Neutrophil (primary cell): ENCODE results near the gene ADAMTS20.
"Not testable (repeated sequence)": the region's sequence is repeated elsewhere in the genome, so short reads cannot be mapped to it uniquely, and the experiment has no call there.

Source experiments
- H3K27ac ChIP-seq: fragments of 200-600 bp; sonication (generic); 2 replicates; pipeline ENCODE4 v1.5.1; 2016; ENCODE audit warnings: mild to moderate bottlenecking, moderate library complexity
- H3K27me3 ChIP-seq: fragments of 200-600 bp; sonication (generic); 2 replicates; pipeline ENCODE4 v1.6.0; 2016; ENCODE audit warnings: mild to moderate bottlenecking
- H3K36me3 ChIP-seq: fragments of 200-600 bp; sonication (generic); 2 replicates; pipeline ENCODE4 v1.5.1; 2017
- H3K4me1 ChIP-seq, 2 experiments: fragments of 200-600 bp in 1 of 2; sonication (generic) in 1 of 2; 1 replicate in 1 of 2; 2 replicates in 1 of 2; pipeline versions ENCODE4 v1.5.1 to v1.6.1; 2013 to 2016; ENCODE audit warnings: low read depth in 1 of 2, low read length in 1 of 2, mild to moderate bottlenecking in 1 of 2, moderate library complexity in 1 of 2; ENCODE audit not compliant: control insufficient read depth in 1 of 2, insufficient read depth in 1 of 2
- H3K4me3 ChIP-seq, 2 experiments: fragments of 200-600 bp in 1 of 2; sonication (generic) in 1 of 2; 1 replicate in 1 of 2; 2 replicates in 1 of 2; pipeline ENCODE4 v1.5.1; 2013 to 2016; ENCODE audit warnings: low read depth in 1 of 2, low read length in 1 of 2, mild to moderate bottlenecking in 1 of 2, moderate library complexity in 1 of 2
- H3K9me3 ChIP-seq: fragments of 200-600 bp; sonication (generic); 2 replicates; pipeline ENCODE4 v1.5.1; 2016
- CTCF ChIP-seq: fragments of 200-600 bp; sonication (generic); IDR thresholded peaks from 2 replicates; pipeline ENCODE4 v1.5.1; 2016; ENCODE audit warnings: antibody characterized with exemption

ADAMTS20 gene

GRCh38 chr12:43362910-43363694, 188.9 kb downstream of the ADAMTS20 start:
- no peak overlapping the region for H3K27ac ChIP-seq

GRCh38 chr12:43361031-43361710, 190.8 kb downstream of the ADAMTS20 start:
- no peaks in the 10 kb centered on the region for H3K4me1 ChIP-seq
- TF ChIP-seq CTCF, result no peak
- no peaks in the 10 kb centered on the region for H3K36me3 ChIP-seq
- no peak overlapping the region for H3K4me3 ChIP-seq
- H3K27me3 ChIP-seq, result no peaks in the 10 kb centered on the region
- H3K9me3 ChIP-seq, result no peaks in the 10 kb centered on the region
- no peak overlapping the region for H3K27ac ChIP-seq

More at GRCh38 chr12:43362910-43363694, 188.9 kb downstream of the ADAMTS20 start:
- Histone ChIP-seq H3K36me3 (no peaks in the 10 kb centered on the region), H3K4me3 (no peak overlapping the region), H3K27me3 (no peaks in the 10 kb centered on the region), H3K4me1 (no peaks in the 10 kb centered on the region), H3K9me3 (no peaks in the 10 kb centered on the region)
- no peak for TF ChIP-seq CTCF

- H3K36me3 ChIP-seq, H3K9me3 ChIP-seq, H3K4me3 ChIP-seq, H3K27me3 ChIP-seq, H3K27ac ChIP-seq, H3K4me1 ChIP-seq: not testable (repeated sequence)
These were observed 192.0 kb downstream of the ADAMTS20 start for GRCh38 chr12:43360001-43360400.

GRCh38 chr12:43357141-43357540, 194.9 kb downstream of the ADAMTS20 start:
- no peaks in the 10 kb centered on the region for H3K9me3 ChIP-seq
- no peak overlapping the region for H3K4me3 ChIP-seq
- no peaks in the 10 kb centered on the region for H3K36me3 ChIP-seq
- no peak for TF ChIP-seq CTCF
- no peaks in the 10 kb centered on the region for H3K4me1 ChIP-seq
- H3K27ac ChIP-seq, result no peak overlapping the region
- peaks cover 4% of the 10 kb centered on the region for H3K27me3 ChIP-seq

GRCh38 chr12:43352001-43352400, 200.0 kb downstream of the ADAMTS20 start:
- H3K4me1 ChIP-seq, result no peaks in the 10 kb centered on the region
- H3K27ac ChIP-seq, result no peak overlapping the region
- H3K36me3 ChIP-seq, result no peaks in the 10 kb centered on the region
- no peak overlapping the region for H3K4me3 ChIP-seq
- no peak for TF ChIP-seq CTCF
- H3K9me3 ChIP-seq, result no peaks in the 10 kb centered on the region
- peaks cover 22% of the 10 kb centered on the region for H3K27me3 ChIP-seq

GRCh38 chr12:43349863-43350262, 202.1 kb downstream of the ADAMTS20 start:
- Histone ChIP-seq H3K9me3 (no peaks in the 10 kb centered on the region), H3K36me3 (no peaks in the 10 kb centered on the region), H3K27me3 (peaks cover 22% of the 10 kb centered on the region), H3K27ac (no peak overlapping the region), H3K4me3 (no peak overlapping the region), H3K4me1 (no peaks in the 10 kb centered on the region)
- no peak for TF ChIP-seq CTCF
